NCI-H1092 treated with DMSO at 0.1 percent for 48 hours (cell line): ENCODE results near the gene TGFBR3L.
"Not testable (repeated sequence)": the region's sequence is repeated elsewhere in the genome, so short reads cannot be mapped to it uniquely, and the experiment has no call there.

ENCODE experiments used
- DNase-seq: peaks from one replicate; lab custom pipeline; 2025; lab: John Stamatoyannopoulos, UW

Gene TGFBR3L

DNA sequence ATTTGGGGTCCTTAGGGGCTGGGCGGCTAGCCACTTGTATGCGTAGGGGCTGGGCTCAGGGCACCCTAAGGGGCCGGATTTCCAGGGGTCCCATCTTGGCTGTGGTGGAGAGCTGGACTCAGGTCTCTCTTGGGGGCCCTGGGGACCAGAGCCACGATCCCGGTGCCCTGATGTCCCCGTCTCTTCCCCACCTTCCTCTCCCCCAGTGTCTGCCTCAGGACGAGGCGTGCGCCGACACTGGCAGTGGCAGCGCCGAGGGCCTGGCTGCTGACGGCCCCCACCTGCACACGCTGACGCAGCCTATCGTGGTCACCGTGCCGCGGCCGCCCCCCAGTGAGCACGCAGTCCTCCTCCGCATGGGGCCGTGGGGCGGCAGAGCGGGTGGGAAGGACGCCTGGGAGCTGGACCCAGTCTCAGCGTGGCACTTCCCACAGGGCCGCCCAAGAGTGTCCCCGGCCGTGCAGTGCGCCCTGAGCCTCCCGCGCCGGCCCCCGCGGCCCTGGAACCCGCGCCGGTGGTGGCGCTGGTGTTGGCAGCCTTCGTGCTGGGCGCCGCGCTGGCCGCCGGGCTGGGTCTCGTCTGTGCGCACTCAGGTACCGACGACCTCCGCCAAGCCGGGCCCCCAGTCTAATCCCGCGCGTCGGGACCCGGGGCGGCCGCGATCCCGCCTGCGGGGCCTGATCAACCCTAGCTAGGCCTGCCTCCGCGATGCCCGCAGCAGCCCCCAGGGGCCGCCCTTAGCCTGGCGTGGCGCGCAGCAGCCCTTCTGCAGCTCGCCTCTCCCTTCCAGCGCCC lies 2.8 kb downstream of the TGFBR3L start:
- DNase-seq, result peak; percentile 12

DNA sequence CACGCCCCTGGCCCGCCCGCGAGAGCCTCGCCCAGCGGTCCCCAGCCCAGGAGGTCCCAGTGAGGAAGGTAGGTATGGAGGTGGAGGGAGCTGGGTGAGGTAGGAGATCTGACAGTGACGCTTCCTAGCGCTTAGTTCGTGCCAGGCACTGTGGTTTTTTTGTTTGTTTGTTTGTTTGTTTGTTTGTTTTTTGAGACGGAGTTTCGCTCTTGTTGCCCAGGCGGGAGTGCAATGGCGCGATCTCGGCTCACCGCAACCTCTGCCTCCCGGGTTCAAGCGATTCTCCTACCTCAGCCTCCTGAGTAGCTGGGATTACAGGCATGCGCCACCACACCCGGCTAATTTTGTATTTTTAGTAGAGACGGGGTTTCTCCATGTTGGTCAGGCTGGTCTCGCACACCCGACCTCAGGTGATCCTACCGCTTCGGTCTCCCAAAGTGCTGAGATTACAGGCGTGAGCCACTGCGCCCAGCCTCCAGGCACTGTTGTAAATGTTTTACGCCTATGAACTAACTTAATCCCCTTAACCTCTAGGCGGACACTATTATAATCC lies 3.5 kb downstream of the TGFBR3L start:
- not testable (repeated sequence) for DNase-seq

DNA sequence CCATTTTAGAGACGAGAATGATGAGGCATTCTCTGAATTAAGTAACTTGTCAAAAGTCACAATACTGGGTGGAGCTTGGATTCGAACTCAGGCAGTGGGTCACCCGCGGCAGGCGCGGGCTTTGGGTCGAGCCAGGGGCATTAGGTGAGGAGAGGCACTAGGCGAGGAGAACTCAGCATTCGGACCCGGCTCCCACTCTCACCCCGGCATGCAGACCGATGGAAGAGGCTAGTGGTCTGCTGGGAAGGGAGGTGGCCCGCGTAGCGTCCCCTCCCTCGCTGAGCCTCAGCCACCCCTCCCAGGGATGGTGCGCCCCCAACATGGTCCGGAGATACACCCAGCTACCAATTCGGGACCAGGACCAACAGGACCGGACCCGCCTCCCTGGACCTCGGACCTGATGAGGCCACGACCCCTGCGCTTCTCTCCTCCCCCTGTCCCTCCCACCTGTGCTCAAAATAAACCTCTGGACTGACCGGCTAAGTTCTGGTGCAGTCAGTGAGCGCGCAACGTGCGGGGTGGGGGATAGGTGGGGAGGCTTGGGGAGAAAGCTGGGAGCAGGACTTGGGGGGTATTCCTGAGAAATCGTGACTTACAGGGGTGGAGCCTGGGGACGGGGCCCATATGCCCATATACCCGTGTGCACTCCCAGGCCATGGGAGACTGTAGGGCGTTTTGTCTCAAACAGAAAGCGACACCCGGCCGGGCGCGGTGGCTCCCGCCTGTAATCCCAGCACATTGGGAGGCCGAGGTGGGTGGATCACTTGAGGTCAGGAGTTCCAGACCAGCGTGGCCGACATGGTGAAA lies 4.2 kb downstream of the TGFBR3L start:
- DNase-seq, result no peak

DNA sequence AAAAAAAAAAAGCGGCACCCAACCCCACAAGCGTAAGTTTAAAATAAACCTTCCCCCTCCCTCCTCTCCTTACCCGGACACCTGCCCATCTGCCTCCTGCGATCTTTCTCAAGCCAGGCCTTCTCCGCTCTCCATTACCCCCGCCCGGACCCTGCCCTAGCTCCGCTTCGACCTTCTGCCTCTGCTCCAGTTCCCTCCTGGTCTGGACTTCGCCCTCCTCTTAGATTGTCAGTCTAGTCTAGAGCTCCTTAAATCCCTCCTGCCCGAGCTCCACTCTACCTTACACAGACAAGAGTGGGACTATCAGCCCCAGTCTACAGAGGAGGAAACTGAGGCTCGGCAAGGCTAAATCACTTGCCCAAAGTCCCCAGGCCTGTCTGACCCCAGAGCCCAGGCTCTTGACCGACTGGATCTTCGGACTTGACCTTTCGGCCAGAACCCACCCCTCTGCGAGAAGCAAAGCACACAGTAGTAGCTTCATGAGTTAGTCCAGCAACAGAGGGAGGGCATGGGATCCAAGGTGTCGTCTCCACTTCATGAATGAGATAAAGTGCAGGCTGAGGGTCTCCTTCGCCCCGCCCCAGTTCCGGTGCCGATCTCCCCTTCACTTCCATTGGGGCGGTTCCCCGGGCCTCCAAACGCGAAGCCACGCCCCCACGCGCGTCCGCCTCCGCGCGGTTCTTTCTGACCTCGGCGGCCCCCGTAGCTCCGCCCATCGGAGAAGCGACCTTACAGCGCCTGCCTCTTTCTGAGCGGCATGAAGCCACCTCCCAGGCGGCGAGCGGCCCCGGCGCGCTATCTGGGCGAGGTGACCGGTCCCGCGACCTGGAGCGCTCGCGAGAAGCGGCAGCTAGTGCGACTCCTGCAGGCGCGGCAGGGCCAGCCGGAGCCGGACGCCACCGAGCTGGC lies 5.2 kb downstream of the TGFBR3L start, which contains the start of gene SNAPC2:
Gene SNAPC2 (plus strand): TSS at position 729 of the 909 bp plus-strand sequence. CDS start 29 bp downstream, at position 758.
- peak; percentile 93 for DNase-seq

DNA sequence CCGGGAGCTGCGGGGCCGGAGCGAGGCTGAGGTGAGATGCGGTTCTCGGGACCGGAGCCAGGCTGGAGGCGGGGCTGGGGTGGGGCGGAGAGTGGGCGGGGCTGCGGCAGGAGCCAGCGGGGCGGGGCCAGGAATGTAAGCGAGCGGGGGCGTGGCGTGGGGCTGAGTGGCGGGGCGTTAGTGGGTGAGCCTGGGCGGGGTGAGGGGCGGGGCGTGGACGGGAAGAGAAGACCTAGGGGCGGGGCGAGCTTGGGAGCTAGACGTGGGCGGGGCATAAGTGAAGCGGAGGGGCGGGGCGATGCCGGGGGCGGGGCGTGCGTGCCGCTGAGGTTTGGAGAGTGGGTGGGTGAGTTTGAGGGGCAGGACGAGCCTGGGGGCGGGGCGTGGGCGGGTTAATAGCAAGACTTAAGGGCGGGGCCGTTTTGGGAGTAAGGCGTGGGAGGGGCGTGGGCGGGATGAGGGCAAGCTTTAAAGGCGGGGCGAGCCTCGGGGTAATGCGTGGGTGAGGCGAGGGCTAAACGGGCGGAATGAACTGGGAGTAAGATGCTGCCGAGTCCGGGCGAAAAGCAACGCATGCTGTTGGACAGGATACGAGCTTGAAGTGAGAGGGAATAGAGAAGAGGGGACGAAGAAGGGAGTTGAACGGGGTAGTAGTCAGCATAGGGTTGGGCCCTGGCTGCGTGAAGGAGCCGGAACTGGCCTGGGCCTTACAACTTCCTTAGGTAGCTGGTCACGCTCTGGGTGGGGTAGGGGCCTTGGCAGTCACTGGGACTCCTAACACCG lies 6.1 kb downstream of the TGFBR3L start:
- peak; percentile 95 for DNase-seq

DNA sequence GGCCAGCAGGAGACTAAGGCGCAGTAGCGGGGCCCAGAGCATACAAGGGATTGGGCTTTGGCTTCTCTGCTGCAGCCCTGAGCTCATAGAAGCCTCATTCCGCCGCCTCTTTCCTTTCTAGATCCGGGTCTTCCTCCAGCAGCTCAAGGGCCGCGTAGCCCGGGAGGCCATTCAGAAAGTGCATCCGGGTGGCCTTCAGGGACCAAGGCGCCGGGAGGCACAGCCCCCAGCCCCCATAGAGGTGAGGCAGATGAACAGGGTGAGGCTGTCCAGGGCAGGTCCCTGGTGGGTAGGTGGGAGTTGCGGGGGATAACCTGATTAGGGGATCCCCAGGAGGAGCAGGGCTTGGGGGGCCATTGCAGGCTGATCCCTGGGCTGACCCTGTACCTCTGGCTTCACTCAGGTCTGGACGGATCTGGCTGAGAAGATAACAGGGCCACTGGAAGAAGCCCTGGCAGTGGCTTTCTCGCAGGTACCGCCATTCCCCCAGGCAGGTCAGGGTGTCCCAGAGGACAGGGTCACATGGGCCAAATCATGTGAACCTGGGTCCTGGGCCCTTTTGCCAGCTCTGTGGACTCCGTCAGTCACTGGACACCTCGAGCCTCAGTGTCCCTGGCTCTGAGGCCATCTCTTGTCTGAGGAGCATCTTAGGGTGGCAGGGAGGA lies 6.8 kb downstream of the TGFBR3L start:
- no peak for DNase-seq

DNA sequence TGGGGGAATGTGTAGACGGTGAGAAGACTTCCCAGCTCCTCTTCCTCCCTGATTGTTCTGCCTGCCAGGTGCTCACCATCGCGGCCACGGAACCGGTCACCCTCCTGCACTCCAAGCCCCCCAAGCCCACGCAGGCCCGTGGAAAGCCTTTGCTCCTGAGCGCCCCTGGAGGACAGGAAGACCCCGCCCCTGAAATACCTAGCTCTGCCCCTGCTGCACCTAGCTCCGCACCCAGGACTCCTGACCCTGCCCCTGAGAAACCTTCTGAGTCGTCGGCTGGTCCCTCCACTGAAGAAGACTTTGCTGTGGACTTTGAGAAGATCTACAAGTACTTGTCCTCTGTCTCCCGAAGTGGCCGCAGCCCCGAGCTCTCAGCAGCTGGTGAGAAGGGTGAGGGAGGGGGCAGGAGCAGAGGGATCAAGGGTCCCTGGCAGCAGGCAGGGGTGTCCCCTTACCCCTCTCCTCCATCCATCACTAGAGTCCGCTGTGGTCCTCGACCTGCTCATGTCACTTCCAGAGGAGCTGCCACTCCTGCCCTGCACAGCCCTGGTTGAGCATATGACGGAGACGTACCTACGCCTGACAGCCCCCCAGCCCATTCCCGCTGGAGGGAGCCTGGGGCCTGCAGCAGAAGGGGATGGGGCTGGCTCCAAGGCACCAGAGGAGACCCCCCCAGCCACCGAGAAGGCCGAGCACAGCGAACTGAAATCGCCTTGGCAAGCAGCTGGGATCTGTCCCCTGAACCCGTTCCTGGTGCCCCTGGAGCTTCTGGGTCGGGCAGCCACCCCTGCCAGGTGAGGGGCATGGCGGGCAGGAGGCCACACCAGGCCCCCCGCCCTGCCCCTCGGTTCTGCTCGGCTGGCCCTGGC lies 7.6 kb downstream of the TGFBR3L start:
- no peak for DNase-seq

DNA sequence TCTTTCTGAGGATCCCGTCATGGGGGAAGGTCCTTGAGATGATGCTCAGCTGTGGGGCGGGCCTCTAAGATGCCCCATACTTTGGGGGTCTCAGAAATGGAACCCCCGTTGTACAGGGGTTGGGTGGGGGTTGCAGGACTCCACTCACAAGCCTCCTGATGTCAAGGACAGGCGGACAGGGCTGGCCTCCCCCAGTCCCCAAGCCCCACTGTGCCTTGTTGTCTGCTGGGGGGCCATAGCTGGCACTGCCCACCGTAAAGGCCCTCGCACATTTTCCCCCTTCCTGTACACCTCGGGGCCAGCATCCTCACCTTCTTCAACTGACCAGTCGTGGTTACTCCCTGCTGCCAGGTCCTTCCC lies 8.2 kb downstream of the TGFBR3L start:
- no peak for DNase-seq

DNA sequence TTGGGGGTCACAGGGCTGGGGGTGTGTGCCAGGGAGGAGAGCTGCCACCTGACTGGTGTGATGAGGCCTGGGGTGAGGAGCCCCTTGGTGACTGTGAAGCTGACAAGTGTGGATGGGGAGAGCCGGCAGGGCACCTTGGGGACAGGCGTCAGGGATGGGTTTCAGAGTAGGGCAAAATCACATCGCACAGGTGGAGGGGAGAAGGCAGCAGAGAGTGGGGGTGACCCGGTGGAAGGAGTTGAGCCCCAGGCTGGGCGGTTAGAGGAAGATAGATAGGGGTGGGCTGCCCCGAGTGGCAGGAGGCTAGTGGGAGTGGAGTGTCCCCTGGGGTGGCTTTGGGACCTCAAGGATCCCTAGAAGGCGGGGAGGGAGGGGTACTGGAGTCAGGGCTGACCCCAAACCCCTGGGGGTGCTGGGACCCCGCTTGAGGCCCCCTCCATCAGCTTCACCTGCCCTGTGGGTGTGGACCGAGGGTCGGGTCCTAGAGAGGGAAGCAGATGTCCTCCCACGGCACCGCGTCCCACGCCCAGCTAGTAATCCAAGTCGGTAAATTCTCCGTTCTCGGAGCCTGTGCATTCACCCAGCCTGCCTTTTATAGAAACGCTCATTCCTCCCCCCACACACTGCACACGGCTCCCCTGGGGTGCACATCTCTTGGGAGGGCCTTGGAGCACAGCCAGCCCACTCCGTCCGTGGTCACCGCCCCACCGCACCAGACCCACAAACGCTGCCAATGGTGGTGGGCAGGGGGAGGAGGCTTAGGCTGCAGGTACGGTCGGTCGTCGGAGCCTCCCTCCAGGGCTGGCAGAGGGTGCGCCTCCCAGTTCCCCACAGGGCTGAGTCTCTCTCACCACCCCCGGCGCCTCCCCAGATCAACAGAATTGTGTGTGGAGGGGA lies 8.9 kb downstream of the TGFBR3L start:
- no peak for DNase-seq

DNA sequence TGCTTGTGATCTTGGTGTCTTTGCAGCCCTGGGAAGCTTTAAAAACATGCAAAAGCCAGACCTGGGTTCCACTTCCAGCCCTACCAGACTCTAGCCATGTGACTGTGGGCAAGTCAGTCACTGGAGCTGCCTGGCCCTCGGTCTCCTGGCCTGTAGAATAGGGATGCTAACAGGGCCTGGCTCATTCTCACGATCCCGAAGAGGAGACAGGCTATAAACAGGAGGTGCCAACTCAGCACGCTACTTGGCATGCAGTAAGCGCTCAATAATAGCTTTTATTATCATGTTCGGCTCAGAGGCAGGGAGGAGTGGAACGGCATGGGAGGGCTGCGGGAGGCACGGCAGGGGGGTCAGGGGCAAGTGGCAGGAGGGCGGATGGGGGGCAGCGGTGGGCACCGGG lies 9.6 kb downstream of the TGFBR3L start:
- no peak for DNase-seq

DNA sequence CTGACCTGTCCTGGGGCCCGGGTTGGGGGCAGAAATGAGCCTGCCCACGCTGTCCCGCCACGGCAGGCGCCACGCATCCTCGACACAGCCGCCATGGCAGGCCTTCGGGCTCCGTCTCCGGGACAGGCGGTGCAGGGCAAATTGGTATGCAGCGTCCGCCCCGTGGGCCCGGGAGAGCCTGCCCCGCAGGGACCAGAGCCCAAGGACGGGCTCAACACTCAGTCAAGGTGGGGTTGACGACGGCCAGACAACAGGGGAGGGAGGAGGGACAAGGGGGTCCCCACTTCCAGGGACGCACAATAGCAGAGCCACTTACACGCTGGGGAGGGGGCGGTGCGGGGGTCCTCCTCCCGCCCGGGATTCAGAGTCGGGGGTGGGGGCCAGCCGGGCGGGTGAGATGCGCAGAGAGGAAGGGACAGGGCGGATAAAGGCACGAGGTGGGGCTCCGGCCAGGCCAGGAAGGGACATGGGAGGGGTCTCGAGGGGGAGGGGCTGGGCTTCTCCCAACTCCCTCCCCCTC lies 10.1 kb downstream of the TGFBR3L start:
- DNase-seq, result no peak

DNA sequence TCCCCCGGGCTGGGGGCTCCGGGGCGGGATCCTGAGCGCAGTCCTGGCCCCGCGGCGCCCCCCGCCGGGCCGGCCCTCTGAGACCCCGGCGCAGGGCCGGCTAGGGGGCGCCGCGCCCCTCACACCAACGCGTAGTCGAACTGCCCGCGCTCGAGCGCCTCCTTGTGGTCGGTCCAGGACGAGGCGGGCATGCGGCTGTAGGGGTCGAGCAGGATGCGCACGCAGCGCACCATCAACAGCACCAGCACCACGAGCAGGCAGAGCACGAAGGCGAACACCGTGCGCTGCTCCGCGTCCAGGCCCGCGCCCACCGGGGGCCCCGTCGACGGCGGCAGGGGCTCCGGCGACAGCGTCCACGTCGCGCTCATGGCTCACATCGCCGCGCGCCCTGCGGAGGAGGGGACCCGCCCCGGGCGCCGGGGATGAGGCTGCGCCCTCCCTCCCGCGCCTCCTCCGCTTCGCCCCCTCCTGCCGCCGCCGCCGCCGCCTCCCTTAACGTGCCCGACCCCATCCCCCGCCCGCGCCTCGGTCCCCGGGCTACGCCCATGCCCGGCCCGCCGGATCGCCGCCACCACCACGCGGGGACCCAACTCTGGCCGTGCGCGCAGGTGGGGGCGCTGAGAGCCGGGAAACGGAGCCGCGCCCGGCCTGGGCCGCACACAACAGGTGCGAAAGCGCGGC lies 10.7 kb downstream of the TGFBR3L start:
- peak; percentile 75 for DNase-seq

DNA sequence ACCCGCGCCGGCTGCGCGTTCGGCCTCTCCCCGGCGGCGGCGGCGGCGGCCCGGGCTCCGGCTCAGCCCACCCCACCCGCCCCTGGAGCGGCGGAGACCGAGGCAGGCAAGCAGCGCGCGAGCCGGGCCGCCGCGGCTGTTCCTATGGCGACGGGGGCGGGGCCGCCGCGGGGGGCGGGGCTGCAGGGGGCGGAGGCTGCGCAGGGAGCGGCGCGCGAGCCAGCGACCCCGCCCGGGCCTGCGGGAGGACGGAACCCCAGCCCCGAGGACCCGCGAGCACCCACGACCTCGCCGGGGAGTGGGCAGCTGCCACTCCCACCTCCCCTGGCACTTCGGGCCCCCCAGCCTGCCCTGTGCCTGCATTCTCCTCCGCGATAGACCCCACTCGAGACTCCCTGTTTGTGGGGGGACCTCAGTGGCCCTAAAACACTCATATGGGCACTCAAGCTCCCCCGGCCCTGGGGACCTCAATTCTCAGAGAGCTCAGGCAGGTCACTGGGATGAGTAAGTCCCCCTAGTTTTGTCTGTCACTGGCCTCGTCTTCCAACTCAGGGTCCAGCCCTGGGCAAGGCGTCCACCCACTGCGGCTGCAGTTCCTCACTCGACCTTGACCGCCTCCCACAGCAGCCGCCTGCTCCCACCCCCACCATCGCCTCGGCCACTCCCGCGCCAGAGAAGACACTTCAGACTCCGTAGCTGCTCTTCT lies 11.5 kb downstream of the TGFBR3L start, which contains the start of gene CTXN1:
Gene CTXN1 (minus strand): TSS at position 115 of the 706 bp plus-strand sequence. CDS start 597 bp downstream, outside the sequence.
- peak; percentile 51 for DNase-seq

DNA sequence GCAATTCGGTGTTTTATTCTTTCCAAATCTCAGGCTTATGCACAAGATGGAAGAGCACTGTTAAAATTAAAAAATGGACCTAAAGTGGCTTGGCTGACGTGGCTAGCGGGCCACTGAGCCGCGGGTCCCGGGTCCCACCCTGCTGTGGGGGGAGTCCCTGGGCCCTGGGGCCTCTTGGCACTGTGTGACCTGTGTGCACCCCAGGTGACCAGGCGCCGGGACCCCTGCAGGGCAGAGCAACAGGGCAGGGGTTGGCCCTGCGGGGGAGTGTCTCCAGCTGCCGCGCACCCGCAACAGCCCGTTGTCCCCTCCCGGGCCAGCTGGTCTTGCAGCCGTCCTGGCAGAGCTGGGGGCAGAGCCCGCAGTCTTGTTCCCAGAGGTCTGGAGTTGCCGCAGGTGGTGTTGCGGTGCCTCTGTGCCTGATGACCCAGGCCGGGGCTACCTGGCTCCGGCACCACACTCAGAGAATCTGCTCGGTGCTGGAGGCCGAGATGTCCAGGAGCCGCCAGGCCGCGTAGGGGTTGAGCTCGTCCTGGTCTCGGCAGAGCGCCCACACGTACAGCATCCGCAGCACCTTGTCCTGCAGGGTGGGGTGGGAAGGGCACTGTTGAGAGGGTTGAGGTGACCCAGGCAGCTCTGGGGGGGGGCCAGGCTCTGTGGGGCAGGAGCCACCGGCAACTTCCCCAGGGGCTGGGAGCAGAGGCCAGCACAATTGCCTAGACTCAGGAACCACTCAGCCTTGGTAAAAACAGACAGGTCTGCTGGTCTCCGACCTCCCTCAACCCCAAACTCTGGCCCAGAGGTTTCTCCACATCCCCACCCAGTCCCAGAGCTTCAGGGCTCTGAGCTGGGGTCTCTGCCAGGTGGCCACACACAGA lies 12.3 kb downstream of the TGFBR3L start:
- no peak for DNase-seq

DNA sequence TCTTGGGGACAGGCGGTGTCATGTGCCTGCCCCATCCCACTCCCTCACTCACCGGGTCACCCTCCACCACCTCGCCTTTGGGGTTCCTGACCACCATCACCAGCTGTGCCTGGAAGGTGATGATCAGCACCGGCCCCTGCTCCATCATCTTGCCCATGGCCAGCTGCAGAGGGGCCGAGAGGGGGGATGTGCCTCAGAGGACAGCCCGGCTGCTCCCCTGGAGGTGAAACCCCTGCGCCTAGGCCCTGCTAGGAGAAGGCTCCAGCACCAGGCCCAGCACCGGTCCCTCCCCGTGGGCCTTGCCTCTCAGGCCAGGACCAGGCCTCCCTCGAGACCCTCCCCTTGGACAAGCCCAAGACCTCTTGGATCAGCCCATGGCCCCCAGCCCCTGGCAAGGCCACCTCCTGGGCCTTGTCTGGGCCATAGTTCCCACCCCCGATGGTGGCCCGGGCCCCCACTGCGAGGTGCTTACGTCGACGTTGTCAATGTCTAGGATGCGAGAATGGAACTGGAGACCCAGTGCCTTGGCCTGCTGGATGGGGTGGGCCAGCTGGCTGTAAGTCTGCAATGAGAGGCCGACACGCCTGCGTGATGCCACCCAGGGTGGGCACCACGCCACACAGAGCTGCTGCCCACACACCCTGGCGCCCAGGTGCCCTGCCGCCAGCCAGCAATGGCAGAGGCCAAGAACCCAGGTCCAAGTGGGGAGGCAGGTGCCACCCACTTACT lies 13.1 kb downstream of the TGFBR3L start:
- DNase-seq, result no peak
